Lower leg skin (tissue), 3 donors: Measurements from ENCODE around the gene ATOSA.

Experiments
- POLR2A ChIP-seq, 2 donors: fragments of 450-650 bp; IDR thresholded peaks; one replicate each; pipeline ENCODE4 v1.6.1; 2016 to 2017; ENCODE audit warnings: antibody characterized with exemption in 2 of 2, mild to moderate bottlenecking in 1 of 2, moderate library complexity in 1 of 2
- TF ChIP-seq, protein P1 (sequence below), 3 donors: fragments of 450-650 bp; IDR thresholded peaks; one replicate each; pipeline ENCODE4 v1.5.1; 2016; ENCODE audit warnings: antibody characterized with exemption in 3 of 3, mild to moderate bottlenecking in 3 of 3, moderate library complexity in 2 of 3

DNA sequence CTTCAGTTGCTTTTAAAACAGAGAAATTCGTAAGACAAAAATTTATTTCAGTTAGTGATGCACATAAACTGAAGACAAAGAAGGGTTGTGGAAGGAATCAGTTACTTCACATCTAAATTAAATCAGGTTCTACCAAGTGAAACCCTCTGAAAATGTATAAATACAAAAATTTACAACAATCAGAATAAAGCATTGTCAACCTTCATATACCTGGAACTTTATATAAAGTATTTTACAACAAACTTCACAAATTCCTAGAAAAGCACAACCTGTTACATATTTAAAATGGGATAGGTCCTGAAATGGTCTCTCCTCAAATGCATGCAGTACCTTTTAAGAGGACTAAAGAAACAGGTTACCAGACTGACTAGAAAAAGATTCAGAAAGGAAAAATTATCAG is 26.9 kb downstream of the ATOSA start:
- TF ChIP-seq, protein P1, sequence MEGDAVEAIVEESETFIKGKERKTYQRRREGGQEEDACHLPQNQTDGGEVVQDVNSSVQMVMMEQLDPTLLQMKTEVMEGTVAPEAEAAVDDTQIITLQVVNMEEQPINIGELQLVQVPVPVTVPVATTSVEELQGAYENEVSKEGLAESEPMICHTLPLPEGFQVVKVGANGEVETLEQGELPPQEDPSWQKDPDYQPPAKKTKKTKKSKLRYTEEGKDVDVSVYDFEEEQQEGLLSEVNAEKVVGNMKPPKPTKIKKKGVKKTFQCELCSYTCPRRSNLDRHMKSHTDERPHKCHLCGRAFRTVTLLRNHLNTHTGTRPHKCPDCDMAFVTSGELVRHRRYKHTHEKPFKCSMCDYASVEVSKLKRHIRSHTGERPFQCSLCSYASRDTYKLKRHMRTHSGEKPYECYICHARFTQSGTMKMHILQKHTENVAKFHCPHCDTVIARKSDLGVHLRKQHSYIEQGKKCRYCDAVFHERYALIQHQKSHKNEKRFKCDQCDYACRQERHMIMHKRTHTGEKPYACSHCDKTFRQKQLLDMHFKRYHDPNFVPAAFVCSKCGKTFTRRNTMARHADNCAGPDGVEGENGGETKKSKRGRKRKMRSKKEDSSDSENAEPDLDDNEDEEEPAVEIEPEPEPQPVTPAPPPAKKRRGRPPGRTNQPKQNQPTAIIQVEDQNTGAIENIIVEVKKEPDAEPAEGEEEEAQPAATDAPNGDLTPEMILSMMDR (IDR thresholded peaks at IDR 0.05): no peak
- no peak for TF ChIP-seq POLR2A (IDR thresholded peaks at IDR 0.05)
